Measurements from ENCODE around the gene C17orf114.

C17orf114 gene

GRCh38 chr17:4812690-4813089 lies 10.6 kb upstream of the C17orf114 start:
- no peak for TF ChIP-seq CTCF (IDR thresholded peaks at IDR 0.05; ENCODE audit: control extremely low read depth, extremely low read depth, low read depth, missing control alignments)
- ChIA-PET POLR2A (no interaction called here), CTCF (interaction anchor here (1.2 kb wide), 1 partner anchor 11 kb away, joined by 3 read pairs; no protein-coding TSS in a partner anchor)
- DNase-seq (ENCODE audit: extremely low spot score) = no peak

DNA sequence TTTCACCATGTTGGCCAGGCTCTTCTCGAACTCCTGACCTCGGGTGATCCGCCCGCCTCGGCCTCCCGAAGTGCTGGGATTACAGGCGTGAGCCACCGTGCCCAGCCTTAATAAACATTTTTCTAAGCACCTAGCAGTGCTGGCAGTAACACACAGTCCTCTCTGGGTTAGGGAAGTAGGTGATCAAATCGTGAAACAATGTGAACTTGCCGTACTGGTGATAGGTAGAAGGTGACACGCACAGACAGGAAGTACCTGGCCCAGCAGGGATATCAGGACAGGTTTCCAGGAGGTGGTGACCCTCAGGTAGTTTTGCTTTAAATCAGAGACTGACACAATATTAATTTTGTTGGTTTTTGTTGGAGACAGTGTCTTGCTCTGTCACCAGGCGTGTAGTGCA lies 9.3 kb upstream of the C17orf114 start:
- no peak for DNase-seq (ENCODE audit: extremely low spot score)
- POLR2A ChIA-PET = no interaction called here
- CTCF ChIA-PET = no interaction called here
- TF ChIP-seq CTCF (IDR thresholded peaks at IDR 0.05; ENCODE audit: control extremely low read depth, extremely low read depth, low read depth, missing control alignments) = no peak

- TF ChIP-seq CTCF (IDR thresholded peaks at IDR 0.05; ENCODE audit: control extremely low read depth, extremely low read depth, low read depth, missing control alignments) = no peak
- CTCF ChIA-PET = interaction anchor here (0.9 kb wide), 1 partner anchor 21 kb away, joined by 3 read pairs; the partner anchor contains the start of gene GLTPD2
- DNase-seq (ENCODE audit: extremely low spot score) = no peak
- POLR2A ChIA-PET = no interaction called here
Measured at GRCh38 chr17:4810696-4811290, 8.7 kb upstream of the C17orf114 start.

DNA sequence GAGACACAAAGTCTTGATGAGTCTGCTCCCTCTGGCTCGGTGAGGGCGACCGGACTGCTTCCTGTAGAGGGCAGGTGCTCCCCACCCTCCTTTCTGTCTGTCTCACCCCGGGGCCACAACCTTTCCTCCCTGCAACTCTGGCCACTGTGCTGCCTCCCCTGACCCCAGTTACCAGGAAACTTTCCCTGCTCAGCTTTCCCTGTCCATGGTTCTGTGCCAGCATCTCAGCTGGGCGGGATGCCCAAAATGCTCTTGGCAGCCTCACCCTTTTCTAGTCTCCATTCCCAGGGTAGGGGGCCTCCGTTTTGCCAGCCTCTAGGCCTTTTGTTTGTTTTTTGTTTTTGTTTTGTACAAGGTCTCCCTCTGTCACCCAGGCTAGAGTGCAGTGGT lies 6.2 kb upstream of the C17orf114 start:
- CTCF ChIA-PET = interaction anchor here (1.5 to 2.3 kb wide), 3 partner anchors 12 to 73 kb away, joined by 6 to 8 read pairs (median 6); partner anchors contain the start of gene PSMB6
- no peak for TF ChIP-seq CTCF (IDR thresholded peaks at IDR 0.05; ENCODE audit: control extremely low read depth, extremely low read depth, low read depth, missing control alignments)
- DNase-seq (ENCODE audit: extremely low spot score) = no peak
- POLR2A ChIA-PET = no interaction called here

DNA sequence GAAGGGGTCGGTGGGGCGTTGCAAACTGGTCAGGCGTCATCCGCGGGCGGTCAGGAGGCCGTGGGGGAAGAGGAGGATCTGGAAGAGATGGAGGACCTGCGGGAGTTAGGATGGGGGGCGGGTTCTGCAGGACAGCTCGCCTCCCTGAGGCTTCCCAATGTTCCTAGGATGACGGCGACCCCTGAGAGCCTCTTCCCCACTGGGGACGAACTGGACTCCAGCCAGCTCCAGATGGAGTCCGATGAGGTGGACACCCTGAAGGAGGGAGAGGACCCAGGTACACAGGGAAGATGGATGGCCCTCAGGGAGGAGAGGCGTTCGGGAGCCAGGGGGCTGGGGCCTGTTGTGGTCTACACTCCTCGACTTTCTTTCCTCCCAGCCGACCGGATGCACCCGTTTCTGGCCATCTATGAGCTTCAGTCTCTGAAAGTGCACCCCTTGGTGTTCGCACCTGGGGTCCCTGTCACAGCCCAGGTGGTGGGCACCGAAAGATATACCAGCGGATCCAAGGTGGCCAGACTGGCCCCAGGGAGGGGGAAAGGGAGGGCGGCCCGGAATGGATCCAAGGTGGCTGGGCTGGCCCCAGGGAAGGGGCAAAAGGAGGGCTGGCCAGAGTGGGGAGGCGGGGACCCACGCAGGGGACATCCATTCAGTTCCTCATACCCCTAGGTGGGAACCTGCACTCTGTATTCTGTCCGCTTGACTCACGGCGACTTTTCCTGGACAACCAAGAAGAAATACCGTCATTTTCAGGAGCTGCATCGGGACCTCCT lies 5.7 kb upstream of the C17orf114 start:
- no peak for TF ChIP-seq CTCF (IDR thresholded peaks at IDR 0.05; ENCODE audit: control extremely low read depth, extremely low read depth, low read depth, missing control alignments)
- DNase-seq (ENCODE audit: extremely low spot score) = no peak
- CTCF ChIA-PET = interaction anchor here (1.0 to 3.1 kb wide), 5 partner anchors 11 to 73 kb away, joined by 3 to 19 read pairs (median 6); partner anchors contain the start of gene PSMB6
- POLR2A ChIA-PET = no interaction called here

DNA sequence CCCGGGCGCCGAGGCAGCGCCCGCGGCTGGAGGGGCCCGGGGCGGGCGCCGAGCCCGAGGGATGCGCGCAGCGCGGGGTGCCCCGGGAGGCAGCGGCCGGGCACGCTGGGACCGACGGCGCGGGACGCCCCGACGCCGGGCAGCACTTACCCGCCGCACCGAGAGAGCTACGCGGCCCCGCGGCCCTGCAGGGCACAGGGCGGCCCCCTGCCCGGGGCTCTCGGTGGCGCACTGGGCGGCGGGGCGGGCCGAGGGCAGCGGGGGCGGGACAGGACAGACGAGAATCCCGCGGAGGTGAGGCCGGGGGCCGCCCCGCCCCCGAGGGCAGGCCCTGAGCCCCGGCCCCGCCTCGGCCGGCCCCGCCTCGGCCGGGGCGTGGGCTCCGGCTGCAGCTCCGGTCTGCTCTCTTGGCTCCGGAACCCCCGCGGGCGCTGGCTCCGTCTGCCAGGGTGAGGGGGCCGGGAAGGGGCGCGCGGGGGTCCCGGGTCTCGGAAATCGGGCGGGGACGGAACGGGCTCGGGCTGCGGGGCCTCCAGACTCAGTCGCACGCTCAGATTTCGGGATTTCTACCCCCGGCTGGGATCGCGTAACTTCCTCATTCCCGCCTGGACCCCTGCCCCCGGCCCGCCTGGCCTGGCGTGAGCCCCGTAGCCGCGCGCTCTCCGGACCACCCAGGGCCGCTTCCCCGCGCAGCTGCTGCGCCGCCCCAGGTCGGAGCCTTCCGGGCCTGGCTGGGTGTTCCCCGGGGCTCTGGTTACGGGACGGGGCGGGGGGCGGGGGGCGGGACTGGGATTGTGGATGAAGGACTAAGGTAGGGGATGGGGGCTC lies 4.9 kb upstream of the C17orf114 start, which contains the start of gene PLD2:
PLD2 (plus strand) TSS at position 376 of the 828 bp plus-strand sequence. CDS start 621 bp downstream, outside the sequence.
- TF ChIP-seq CTCF (IDR thresholded peaks at IDR 0.05; ENCODE audit: control extremely low read depth, extremely low read depth, low read depth, missing control alignments) = no peak
- DNase-seq (ENCODE audit: extremely low spot score) = peak; percentile 100
- CTCF ChIA-PET = interaction anchor here (1.0 to 3.1 kb wide), 5 partner anchors 11 to 74 kb away, joined by 3 to 19 read pairs (median 6); partner anchors contain the start of gene PSMB6
- POLR2A ChIA-PET = interaction anchor here (0.6 to 1.2 kb wide), 5 partner anchors 9 to 426 kb away, joined by 3 to 4 read pairs (median 4); partner anchors contain the start of gene PSMB6
